Measurements from ENCODE around the gene ATRNL1.

The ATRNL1 gene

DNA sequence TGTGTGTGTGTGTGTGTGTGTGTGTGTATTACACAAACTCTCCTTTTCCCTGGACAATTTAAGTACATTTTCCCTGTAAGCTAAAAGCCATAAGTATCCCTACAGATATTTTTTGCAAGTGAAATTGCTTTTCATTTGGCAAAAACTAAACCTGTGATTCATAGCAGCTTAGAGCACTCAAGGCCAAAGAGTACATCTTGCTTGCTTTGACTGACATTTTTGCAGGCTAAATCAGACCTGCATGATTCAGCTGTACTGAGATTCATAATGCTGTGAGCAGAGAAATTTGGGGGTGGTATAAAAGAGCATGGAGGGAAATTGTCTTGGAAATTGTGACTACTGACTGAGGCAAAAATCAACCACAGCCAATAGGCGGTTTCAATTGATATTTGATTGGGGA, 679.4 kb downstream of the ATRNL1 start:
- CTCF ChIA-PET: interaction anchor here (0.9 to 1.1 kb wide), 3 partner anchors 26 to 516 kb away, joined by 3 to 4 read pairs (median 3); no protein-coding TSS in a partner anchor
- H3K4me3 ChIP-seq (ENCODE audit: low read depth, low read length): no peak overlapping the region
- peak; percentile 64 for DNase-seq (ENCODE audit: low read depth, low spot score)
- TF ChIP-seq, protein P1, sequence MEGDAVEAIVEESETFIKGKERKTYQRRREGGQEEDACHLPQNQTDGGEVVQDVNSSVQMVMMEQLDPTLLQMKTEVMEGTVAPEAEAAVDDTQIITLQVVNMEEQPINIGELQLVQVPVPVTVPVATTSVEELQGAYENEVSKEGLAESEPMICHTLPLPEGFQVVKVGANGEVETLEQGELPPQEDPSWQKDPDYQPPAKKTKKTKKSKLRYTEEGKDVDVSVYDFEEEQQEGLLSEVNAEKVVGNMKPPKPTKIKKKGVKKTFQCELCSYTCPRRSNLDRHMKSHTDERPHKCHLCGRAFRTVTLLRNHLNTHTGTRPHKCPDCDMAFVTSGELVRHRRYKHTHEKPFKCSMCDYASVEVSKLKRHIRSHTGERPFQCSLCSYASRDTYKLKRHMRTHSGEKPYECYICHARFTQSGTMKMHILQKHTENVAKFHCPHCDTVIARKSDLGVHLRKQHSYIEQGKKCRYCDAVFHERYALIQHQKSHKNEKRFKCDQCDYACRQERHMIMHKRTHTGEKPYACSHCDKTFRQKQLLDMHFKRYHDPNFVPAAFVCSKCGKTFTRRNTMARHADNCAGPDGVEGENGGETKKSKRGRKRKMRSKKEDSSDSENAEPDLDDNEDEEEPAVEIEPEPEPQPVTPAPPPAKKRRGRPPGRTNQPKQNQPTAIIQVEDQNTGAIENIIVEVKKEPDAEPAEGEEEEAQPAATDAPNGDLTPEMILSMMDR (IDR thresholded peaks at IDR 0.05; ENCODE audit: insufficient read depth, low read length, missing control alignments): no peak
- POLR2A ChIA-PET: no interaction called here

DNA sequence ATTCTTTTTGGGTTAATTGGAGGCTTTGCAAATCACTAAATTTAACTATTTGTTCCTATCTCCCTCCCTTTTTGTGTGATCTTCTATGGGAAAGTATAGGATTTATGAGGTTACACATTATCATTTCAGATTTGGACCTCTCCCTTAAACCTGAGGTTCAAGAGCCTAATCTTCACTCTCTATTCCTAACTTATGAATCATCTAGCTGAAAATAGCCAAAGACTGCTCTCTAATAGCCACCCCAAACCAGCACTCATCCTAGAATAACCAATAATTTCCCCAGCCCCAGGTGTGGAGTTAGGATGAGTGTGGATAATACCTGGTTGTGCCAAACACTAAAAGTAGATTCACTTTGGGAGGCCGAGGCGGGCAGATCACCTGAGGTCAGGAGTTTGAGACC, 680.7 kb downstream of the ATRNL1 start:
- no peak for DNase-seq (ENCODE audit: low read depth, low spot score)
- TF ChIP-seq, protein P1 (IDR thresholded peaks at IDR 0.05; ENCODE audit: insufficient read depth, low read length, missing control alignments): no peak
- ChIA-PET POLR2A (interaction anchor here (0.6 kb wide), 1 partner anchor 44 kb away, joined by 4 read pairs; no protein-coding TSS in a partner anchor), CTCF (interaction anchor here (2.9 kb wide), 1 partner anchor 25 kb away, joined by 14 read pairs; no protein-coding TSS in a partner anchor)
- H3K4me3 ChIP-seq (ENCODE audit: low read depth, low read length): no peak overlapping the region

DNA sequence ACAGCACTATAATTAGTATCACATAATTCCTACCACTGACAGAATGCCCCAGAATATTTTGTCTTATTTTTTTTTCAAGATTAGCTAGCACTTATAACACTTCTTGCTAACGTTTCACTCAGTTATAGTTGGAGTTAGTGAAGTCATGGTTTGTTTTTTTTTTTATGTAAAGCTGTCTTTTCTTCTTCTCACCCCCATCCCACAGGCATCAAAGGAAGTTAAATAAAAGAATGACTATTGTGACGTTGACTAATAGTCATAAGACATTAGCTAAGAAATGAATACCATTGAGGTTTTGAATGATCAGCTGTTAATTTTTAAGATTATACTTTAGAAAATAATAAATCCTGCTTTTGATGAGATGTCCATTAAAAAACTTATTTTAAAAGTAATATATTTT, 681.6 kb downstream of the ATRNL1 start:
- ChIA-PET CTCF (interaction anchor here (1.3 to 2.9 kb wide), 2 partner anchors 24 to 68 kb away, joined by 7 to 14 read pairs; no protein-coding TSS in a partner anchor), POLR2A (no interaction called here)
- no peak for DNase-seq (ENCODE audit: low read depth, low spot score)
- H3K4me3 ChIP-seq (ENCODE audit: low read depth, low read length): no peak overlapping the region
- TF ChIP-seq, protein P1 (IDR thresholded peaks at IDR 0.05; ENCODE audit: insufficient read depth, low read length, missing control alignments): no peak

DNA sequence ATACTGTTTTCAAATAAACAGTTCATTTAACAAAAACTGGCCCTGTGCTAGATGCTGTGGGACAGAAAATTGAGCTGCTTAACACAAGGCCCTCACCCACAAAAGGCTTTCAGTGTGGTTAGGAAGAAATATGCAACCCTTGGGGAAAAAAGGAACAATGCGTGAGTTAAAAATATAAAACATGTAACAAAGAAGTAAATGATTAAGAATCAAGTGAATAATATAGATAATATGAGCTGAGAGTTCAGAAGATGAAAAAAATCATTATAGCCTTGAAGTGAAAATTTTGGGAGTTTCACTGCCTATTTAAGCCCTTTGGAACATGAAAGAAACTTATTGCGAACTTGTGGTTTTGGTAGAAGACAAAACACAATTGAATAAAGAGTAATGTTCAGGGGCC, 684.5 kb downstream of the ATRNL1 start:
- H3K4me3 ChIP-seq (ENCODE audit: low read depth, low read length): no peak overlapping the region
- CTCF ChIA-PET: interaction anchor here (2.7 to 3.2 kb wide), 2 partner anchors 22 to 511 kb away, joined by 9 to 14 read pairs; no protein-coding TSS in a partner anchor

DNA sequence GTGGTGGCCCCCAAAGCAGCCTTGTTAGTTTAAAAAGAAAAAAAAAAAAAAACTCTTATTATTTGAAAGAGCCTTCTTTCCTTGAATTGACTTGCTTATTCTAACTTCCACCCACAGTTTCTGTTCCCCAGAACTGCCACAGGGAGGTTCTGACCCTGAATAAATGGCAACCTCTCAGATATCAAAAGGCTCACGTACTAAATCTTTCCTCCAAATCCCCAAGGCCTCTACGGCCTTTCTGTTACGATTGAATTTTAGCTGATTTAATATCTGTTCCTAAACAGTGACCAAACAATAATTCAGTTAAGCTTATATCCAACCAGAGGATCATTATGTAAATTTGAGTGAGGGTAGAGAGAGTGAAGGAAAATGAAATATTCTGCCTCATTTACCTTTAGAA, 697.1 kb downstream of the ATRNL1 start:
- ChIA-PET CTCF (interaction anchor here (1.0 to 2.7 kb wide), 3 partner anchors 10 to 497 kb away, joined by 3 to 27 read pairs (median 9); no protein-coding TSS in a partner anchor), POLR2A (no interaction called here)
- H3K4me3 ChIP-seq (ENCODE audit: low read depth, low read length): no peak overlapping the region
- TF ChIP-seq, protein P1 (IDR thresholded peaks at IDR 0.05; ENCODE audit: insufficient read depth, low read length, missing control alignments): no peak
- DNase-seq (ENCODE audit: low read depth, low spot score): no peak

More for the DNA sequence above, 684.5 kb downstream of the ATRNL1 start:
- DNase-seq (ENCODE audit: low read depth, low spot score): no peak
- TF ChIP-seq, protein P1 (IDR thresholded peaks at IDR 0.05; ENCODE audit: insufficient read depth, low read length, missing control alignments): no peak
- POLR2A ChIA-PET: no interaction called here

DNA sequence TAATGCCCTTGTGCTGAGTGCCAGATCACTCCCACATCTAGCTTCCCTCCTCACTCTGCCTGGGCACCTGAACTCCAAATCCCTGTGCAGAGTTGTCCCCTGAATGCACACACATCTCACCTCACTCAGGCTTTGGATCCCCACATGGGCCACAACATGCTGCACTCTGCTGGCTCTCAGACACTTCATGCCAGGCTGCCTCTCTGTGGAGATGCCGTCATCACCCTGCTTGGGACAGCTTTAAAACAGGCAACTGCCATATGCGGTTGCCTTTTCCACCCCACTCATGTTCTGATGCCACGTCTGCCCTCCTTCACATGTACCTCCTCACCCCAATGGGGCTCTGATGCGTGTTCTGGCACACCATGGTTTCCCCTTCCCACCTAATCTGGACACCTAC, 702.8 kb downstream of the ATRNL1 start:
- TF ChIP-seq, protein P1 (IDR thresholded peaks at IDR 0.05; ENCODE audit: insufficient read depth, low read length, missing control alignments): no peak
- ChIA-PET POLR2A (no interaction called here), CTCF (interaction anchor here (1.0 to 1.2 kb wide), 2 partner anchors 492 kb away, joined by 4 to 7 read pairs; no protein-coding TSS in a partner anchor)
- no peak for DNase-seq (ENCODE audit: low read depth, low spot score)
- no peak overlapping the region for H3K4me3 ChIP-seq (ENCODE audit: low read depth, low read length)
